ENCODE data around the gene CFAP97.
A peak's percentile ranks its signal among the peaks of the same experiment; 100 is the strongest.
"Not testable (repeated sequence)": the region's sequence is repeated elsewhere in the genome, so short reads cannot be mapped to it uniquely, and the experiment has no call there.

The CFAP97 gene

DNA sequence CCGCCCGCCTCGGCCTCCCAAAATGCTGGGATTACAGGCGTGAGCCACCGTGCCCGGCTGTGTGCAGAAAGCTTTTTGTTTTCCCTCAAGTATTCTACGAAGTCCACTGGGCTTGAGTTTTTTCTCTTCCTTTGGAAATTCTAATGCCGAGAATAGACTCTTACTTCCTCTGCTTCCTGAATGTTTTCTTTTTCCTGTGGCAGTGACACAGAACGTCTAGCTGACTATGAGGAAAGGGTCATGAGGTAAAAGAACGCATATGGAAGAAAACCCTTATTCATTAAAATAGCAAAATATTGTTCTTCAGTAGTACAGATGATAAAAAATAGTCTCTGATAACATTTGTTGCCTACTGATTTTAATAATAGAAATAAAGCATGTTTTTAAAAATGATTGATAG is 65.6 kb downstream of the CFAP97 start:
- DNase-seq: no peak

GRCh38 chr4:185137233-185137925 is 66.4 kb downstream of the CFAP97 start:
- no peak for DNase-seq

DNA sequence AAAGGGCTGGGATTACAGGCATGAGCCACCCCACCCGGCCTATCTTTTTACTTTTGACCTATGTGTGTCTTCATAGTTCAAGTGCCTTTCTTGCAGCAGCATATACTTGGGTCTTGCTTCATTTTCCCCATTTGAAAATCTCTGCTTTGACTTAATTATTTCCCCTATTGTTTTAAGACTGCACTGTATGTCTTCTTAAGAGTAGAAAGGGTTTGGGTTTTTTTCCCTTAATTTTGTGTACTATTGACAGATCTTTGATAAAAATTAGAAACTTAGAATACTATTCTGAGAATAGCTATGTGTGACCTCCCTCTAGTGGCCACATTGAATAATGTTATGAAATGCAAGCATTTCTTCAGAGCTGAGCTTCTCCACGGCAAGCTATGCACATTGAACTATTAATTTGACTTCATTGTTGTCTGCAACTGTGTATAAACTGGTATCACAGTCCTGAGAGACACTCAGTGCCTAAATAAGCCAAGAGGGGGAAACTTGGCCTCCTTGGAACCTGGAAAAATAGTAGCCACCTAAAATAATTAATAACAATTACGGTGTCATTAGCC is 69.4 kb downstream of the CFAP97 start:
- DNase-seq: peak; percentile 14

DNA sequence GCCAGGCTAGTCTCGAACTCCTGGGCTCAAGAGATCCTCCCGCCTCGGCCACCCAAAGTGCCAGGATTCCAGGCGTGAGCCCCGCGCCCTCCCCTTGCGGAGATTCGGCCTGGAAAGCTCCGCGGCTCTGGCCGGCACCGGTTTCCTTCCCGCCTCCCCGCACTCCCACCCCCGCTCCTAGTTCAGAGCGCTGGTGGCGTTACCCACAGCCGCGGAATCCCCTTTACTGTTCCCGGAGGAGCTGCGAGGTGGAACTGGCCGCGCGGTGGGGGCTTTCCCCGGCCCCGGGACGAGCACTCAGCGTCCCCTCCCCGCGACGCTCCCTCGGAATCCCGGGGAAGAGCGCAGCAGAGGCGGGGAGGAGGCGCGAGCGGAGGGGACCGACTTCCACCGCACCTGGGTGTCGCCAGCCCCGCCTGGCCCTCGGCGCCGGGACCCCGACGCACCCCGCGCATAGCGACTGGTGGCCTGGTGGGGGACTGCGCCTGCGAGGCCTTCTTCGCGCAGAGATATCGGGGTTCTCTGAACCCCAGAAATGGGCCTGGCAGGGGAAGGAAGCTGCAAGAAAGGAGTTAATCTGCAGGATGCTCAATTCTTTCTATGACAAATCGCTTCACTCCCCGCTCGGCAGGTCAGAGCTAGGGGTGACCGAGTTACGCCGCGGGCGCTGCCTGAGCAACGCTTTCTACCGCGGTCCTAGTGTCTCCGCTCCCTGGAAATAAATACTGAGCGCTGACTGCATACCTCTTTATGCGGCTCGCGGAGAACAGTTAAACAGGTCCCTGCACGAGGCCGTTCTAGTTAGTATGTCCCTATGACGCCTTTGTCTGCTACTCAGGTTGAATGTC is 75.3 kb downstream of the CFAP97 start:
- DNase-seq: no peak

GRCh38 chr4:185127021-185127925 is 76.5 kb downstream of the CFAP97 start:
- DNase-seq: no peak

GRCh38 chr4:185124006-185124405 is 79.8 kb downstream of the CFAP97 start:
- DNase-seq: no peak

GRCh38 chr4:185122681-185123345 is 81.0 kb downstream of the CFAP97 start:
- DNase-seq: peak; percentile 56

DNA sequence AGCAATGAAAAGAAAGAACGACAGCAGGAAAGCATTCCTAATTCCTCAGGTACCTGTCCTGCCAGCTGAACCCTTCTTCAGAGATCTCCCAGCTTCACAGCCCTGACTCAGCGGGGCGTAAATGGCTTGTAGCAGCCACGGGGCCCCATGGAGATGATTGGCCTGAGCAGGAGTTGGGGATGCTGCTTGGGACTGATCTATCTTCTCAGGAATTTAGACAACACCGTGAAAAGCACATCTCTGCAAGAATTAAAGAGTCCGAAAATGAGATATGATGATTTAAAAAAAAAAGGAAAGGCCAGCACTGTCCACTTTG is 83.2 kb downstream of the CFAP97 start:
- no peak for DNase-seq

DNA sequence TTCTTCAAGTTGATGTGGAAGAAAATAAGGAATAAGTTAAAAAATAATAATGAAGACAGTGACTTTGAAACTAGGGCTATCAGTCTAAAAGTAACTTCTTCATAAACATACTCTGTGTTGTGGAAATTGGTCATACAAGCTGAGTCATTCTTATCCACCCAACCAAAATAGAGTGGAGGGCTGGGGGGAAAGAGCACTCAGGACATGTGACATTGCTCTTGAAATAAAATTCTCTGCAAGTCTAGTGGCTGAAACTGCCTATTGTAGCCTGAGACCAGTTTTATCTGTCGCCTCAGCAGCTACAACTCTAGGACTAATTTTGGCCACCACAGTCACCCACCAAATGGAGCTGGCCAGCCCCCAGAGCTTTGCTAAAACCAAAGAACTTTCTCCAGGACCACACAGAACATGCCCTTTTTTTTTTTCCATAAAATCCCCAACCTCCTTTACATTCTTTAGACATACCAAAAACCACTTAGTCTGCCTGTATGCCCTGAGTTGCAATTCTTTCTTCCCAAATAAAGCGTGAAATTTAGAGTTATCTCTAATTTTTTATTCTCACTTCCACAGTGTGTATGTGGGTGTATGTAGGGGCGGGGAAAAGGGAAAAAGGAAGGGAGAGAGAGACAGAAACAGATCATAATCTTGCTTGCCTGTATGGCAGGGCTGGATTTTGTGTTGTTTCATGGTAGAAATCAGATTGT is 83.7 kb downstream of the CFAP97 start:
- DNase-seq: no peak

DNA sequence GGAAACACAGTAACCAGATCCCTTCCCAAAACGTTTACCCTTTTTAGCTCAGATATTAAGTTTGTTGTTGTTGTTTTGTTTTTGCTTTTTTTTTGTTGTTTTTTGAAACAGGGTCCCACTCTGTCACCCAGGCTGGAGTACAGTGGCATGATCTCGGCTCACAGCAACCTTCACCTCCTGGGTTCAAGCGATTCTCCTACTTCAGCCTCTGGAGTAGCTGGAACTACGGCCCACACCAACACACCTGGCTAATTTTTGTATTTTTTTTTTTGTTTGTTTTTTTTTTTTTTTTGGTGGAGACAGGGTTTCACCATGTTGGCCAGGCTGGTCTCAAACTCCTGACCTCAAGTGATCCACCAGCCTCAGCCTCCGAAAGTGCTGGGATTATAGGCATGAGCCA is 84.3 kb downstream of the CFAP97 start:
- not testable (repeated sequence) for DNase-seq

DNA sequence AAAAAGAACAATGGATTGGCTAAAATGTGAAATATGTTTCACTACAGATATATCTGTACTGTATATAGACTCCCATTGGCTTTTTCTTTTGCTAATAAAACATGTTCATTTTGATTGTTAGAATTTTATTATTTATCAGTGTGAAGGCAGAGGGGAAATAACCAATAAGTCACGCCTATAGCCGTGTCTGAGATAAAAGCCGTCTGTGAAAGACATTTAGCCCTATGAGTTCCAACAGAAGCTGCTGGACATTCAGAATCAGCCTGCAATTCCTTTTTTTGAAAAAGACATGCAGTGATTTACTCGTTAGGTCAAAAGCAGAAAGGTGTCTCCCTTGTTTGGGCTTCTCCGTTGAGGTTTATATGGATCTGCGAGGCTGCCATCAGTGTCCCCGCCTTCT is 84.9 kb downstream of the CFAP97 start:
- DNase-seq: no peak

- no peak for DNase-seq
These were observed 86.4 kb downstream of the CFAP97 start for GRCh38 chr4:185117300-185117934.

- no peak for DNase-seq
These were observed 88.0 kb downstream of the CFAP97 start for GRCh38 chr4:185115827-185116232.

GRCh38 chr4:185113340-185113739 is 90.5 kb downstream of the CFAP97 start:
- no peak for DNase-seq

DNA sequence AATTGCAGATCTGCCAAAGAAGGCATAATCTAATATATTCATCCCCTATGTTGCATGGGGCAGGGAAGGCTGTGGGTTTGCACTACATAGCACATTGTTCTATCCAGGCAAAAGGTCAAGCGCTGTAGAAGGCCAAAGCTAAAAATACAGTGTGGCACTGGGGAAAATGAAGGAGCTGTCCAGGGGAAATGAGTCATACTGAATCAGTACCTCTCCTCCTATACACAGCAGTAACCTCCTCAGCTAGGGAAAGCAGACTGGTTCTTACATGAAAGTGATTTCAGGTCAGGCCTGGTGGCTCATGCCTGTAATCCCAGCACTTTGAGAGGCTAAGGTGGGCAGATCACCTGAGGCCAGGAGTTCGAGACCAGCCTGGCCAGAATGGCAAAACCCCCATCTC is 91.7 kb downstream of the CFAP97 start:
- no peak for DNase-seq

GRCh38 chr4:185110375-185110823 is 93.4 kb downstream of the CFAP97 start:
- no peak for DNase-seq

DNA sequence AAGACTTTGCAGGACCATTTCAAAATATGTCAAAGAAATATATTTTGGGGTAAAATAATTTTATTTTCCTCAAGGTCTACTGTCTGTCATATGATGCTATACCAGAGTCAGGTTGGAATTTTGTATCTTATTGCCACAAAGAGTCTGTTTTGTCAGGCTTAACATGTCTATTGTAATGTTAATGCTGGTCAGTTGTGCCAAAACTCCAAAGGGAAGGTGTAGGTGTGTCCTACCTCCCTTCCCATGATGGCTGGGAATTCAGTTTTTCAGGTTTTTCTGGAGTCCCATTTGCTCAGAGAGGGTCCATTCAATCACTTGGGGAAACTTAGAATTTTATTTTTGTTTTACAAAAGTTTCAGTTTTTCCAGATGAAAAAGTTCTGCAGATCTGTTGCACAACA is 94.1 kb downstream of the CFAP97 start:
- no peak for DNase-seq
